H1 (cell line): ENCODE measurements around the gene CCDC82. TPM values are rescaled to one million over a fixed set of nuclear protein-coding genes. Genes with fewer than 3 reads are reported as not detected.

Source experiments
- CTCF ChIA-PET: fragments of 300-600 bp; sonication (Branson Sonifier 250); formaldehyde crosslinking; loops from one replicate; lab custom pipeline; 2021; ENCODE audit not compliant: partially characterized antibody; lab: Charles Lee
- POLR2A ChIA-PET: fragments of 300-600 bp; sonication (Branson Sonifier 250); formaldehyde crosslinking; loops from one replicate; lab custom pipeline; 2021; ENCODE audit warnings: inconsistent platforms; ENCODE audit not compliant: partially characterized antibody; lab: Charles Lee
- DNase-seq, 2 experiments: peaks; one replicate each; pipeline versions ENCODE4 v3.0.0 to v3.0.0-alpha.2; 2010 to 2022; ENCODE audit warnings: low spot score in 2 of 2, low read depth in 1 of 2, mixed read lengths in 1 of 2
- FAIRE-seq: peaks from 2 replicates; lab custom pipeline; 2011; peaks lifted over from hg19 to GRCh38; lab: Jason Lieb, UNC
- H2AFZ ChIP-seq: 2 replicates; pipeline ENCODE4 v1.8.1; 2012; ENCODE audit warnings: low read length, inconsistent platforms
- H2AK5ac ChIP-seq: 2 replicates; pipeline ENCODE4 v1.6.1; 2013; ENCODE audit warnings: low read depth, low read length
- H2BK120ac ChIP-seq: replicated peaks from 2 replicates; pipeline ENCODE3; 2013; ENCODE audit warnings: low read depth, low read length, inconsistent platforms
- H2BK12ac ChIP-seq: 2 replicates; pipeline ENCODE4 v1.6.1; 2013; ENCODE audit warnings: low read depth, low read length
- H2BK15ac ChIP-seq: 2 replicates; pipeline ENCODE4 v1.6.1; 2013; ENCODE audit warnings: low read length
- H2BK20ac ChIP-seq: 2 replicates; pipeline ENCODE4 v1.6.1; 2013; ENCODE audit warnings: low read length
- H2BK5ac ChIP-seq: 2 replicates; pipeline ENCODE4 v1.6.1; 2013; ENCODE audit warnings: low read depth, low read length
- H3K14ac ChIP-seq: 2 replicates; pipeline ENCODE4 v1.6.1; 2013; ENCODE audit warnings: inconsistent platforms; ENCODE audit not compliant: insufficient read length
- H3K18ac ChIP-seq: 2 replicates; pipeline ENCODE4 v1.6.1; 2013; ENCODE audit warnings: low read length; ENCODE audit errors: extremely low read depth
- H3K23ac ChIP-seq: 2 replicates; pipeline ENCODE4 v1.6.1; 2013; ENCODE audit warnings: inconsistent platforms; ENCODE audit not compliant: insufficient read length
- H3K23me2 ChIP-seq: 2 replicates; pipeline ENCODE4 v1.6.1; 2013; ENCODE audit warnings: low read depth, low read length
- H3K27ac ChIP-seq: 2 replicates; pipeline ENCODE4 v1.6.1; 2011; ENCODE audit warnings: low read depth, low read length, inconsistent platforms
- H3K27me3 ChIP-seq, 4 experiments: replicated peaks in 1 of 4; 1 replicate in 1 of 4; 2 replicates in 3 of 4; pipeline versions ENCODE4 v1.6.1 to v1.8.1; 2011 to 2013; ENCODE audit warnings: low read length in 3 of 4, mild to moderate bottlenecking in 3 of 4, inconsistent platforms in 2 of 4, mixed read lengths in 2 of 4, moderate library complexity in 1 of 4; ENCODE audit not compliant: control insufficient read depth in 3 of 4, insufficient read depth in 3 of 4; ENCODE audit errors: extremely low read depth in 1 of 4
- H3K36me3 ChIP-seq, 4 experiments: 2 replicates each; pipeline versions ENCODE4 v1.6.1 to v1.8.1; 2011 to 2013; ENCODE audit warnings: mild to moderate bottlenecking in 4 of 4, low read length in 3 of 4, moderate library complexity in 2 of 4, control low read depth in 1 of 4, inconsistent platforms in 1 of 4; ENCODE audit not compliant: insufficient read depth in 4 of 4, control insufficient read depth in 2 of 4
- H3K4ac ChIP-seq: replicated peaks from 2 replicates; pipeline ENCODE3; 2013; ENCODE audit warnings: low read length, low read depth, mixed read lengths, inconsistent platforms; ENCODE audit not compliant: insufficient read length
- H3K4me1 ChIP-seq, 4 experiments: replicated peaks in 1 of 4; 1 replicate in 1 of 4; 2 replicates in 3 of 4; pipeline versions ENCODE4 v1.6.1 to v1.8.1; 2011 to 2013; ENCODE audit warnings: low read length in 3 of 4, inconsistent platforms in 2 of 4, mixed read lengths in 1 of 4; ENCODE audit not compliant: insufficient read depth in 4 of 4, control insufficient read depth in 3 of 4
- H3K4me2 ChIP-seq, 2 experiments: 2 replicates each; pipeline versions ENCODE4 v1.6.1 to v1.8.1; 2011 to 2013; ENCODE audit warnings: low read depth in 2 of 2, low read length in 2 of 2, control low read depth in 1 of 2, inconsistent platforms in 1 of 2, mild to moderate bottlenecking in 1 of 2; ENCODE audit not compliant: insufficient read depth in 1 of 2
- H3K4me3 ChIP-seq, 4 experiments: fragments of 200-600, 300-600 bp in 1 of 4; sonication (generic), shearing (Covaris generic), sonication (Bioruptor Twin) in 1 of 4; 2 replicates each; pipeline versions ENCODE4 v1.5.1 to v1.8.1; 2011 to 2016; ENCODE audit warnings: low read length in 4 of 4, low read depth in 3 of 4, control low read depth in 2 of 4, inconsistent platforms in 2 of 4, mild to moderate bottlenecking in 2 of 4, mixed read lengths in 1 of 4, moderate library complexity in 1 of 4; ENCODE audit not compliant: insufficient read depth in 2 of 4; ENCODE audit errors: extremely low read depth in 1 of 4
- H3K56ac ChIP-seq: replicated peaks from 2 replicates; pipeline ENCODE3; 2013; ENCODE audit warnings: low read depth, mild to moderate bottlenecking, mixed read lengths, low read length, inconsistent platforms; ENCODE audit not compliant: insufficient read length
- H3K79me1 ChIP-seq: 2 replicates; pipeline ENCODE4 v1.6.1; 2013; ENCODE audit warnings: low read depth, low read length, control low read depth
- H3K79me2 ChIP-seq, 2 experiments: 2 replicates each; pipeline versions ENCODE4 v1.6.1 to v1.8.1; 2012 to 2013; ENCODE audit warnings: low read length in 2 of 2, mild to moderate bottlenecking in 2 of 2, inconsistent platforms in 1 of 2; ENCODE audit not compliant: insufficient read depth in 2 of 2, control insufficient read depth in 1 of 2
- H3K9ac ChIP-seq, 4 experiments: replicated peaks in 1 of 4; 1 replicate in 1 of 4; 2 replicates in 3 of 4; pipeline versions ENCODE4 v1.6.1 to v1.8.1; 2011 to 2013; ENCODE audit warnings: low read depth in 3 of 4, low read length in 3 of 4, control low read depth in 2 of 4, mild to moderate bottlenecking in 2 of 4, moderate library complexity in 2 of 4, inconsistent platforms in 1 of 4; ENCODE audit errors: extremely low read depth in 1 of 4
- H3K9me3 ChIP-seq, 2 experiments: 2 replicates each; pipeline versions ENCODE4 v1.6.1 to v1.8.1; 2012 to 2013; ENCODE audit warnings: mild to moderate bottlenecking in 2 of 2, moderate library complexity in 2 of 2, control low read depth in 1 of 2, inconsistent platforms in 1 of 2, low read depth in 1 of 2, low read length in 1 of 2, mixed read lengths in 1 of 2; ENCODE audit not compliant: insufficient read depth in 2 of 2
- H4K20me1 ChIP-seq, 2 experiments: replicated peaks in 1 of 2; 2 replicates each; pipeline versions ENCODE3 to v1.8.1; 2011 to 2013; ENCODE audit warnings: inconsistent platforms in 2 of 2, low read length in 2 of 2, mild to moderate bottlenecking in 1 of 2; ENCODE audit not compliant: insufficient read depth in 2 of 2, control insufficient read depth in 1 of 2
- H4K5ac ChIP-seq: 2 replicates; pipeline ENCODE4 v1.6.1; 2013; ENCODE audit warnings: low read length, low read depth, mixed read lengths, inconsistent platforms; ENCODE audit not compliant: insufficient read length
- H4K8ac ChIP-seq: 2 replicates; pipeline ENCODE4 v1.8.0; 2013; ENCODE audit warnings: mild to moderate bottlenecking, moderate library complexity, low read length, inconsistent platforms; ENCODE audit not compliant: insufficient read depth; ENCODE audit errors: extremely low read depth
- H4K91ac ChIP-seq: replicated peaks from 2 replicates; pipeline ENCODE3; 2013; ENCODE audit warnings: low read length, mixed read lengths, inconsistent platforms; ENCODE audit not compliant: insufficient read length
- CHD1 ChIP-seq: IDR thresholded peaks from 2 replicates; pipeline ENCODE4 v1.6.1; 2012; ENCODE audit warnings: low read depth, low read length, improper control_type of control experiment
- HDAC2 ChIP-seq, 2 experiments: fragments of 300-600 bp in 1 of 2; sonication (generic) in 1 of 2; IDR thresholded peaks; 2 replicates each; pipeline ENCODE4 v1.6.1; 2011 to 2012; ENCODE audit warnings: low read depth in 2 of 2, low read length in 2 of 2, mild to moderate bottlenecking in 2 of 2, moderate library complexity in 2 of 2, borderline replicate concordance in 1 of 2, inconsistent platforms in 1 of 2
- KDM1A ChIP-seq: fragments of 200-600, 300-600 bp; sonication (generic); IDR thresholded peaks from 2 replicates; pipeline ENCODE4 v1.7.1; 2016; ENCODE audit warnings: mild to moderate bottlenecking, low read length, borderline replicate concordance
- POU5F1 ChIP-seq: IDR thresholded peaks from 2 replicates; pipeline ENCODE4 v1.6.1; 2011; ENCODE audit warnings: low read depth, mild to moderate bottlenecking, low read length, moderate library complexity
- RBBP5 ChIP-seq: IDR thresholded peaks from 2 replicates; pipeline ENCODE4 v1.7.1; 2012; ENCODE audit warnings: low read depth, mild to moderate bottlenecking, inconsistent platforms, low read length, moderate library complexity, borderline replicate concordance
- RXRA ChIP-seq: IDR thresholded peaks from 2 replicates; pipeline ENCODE4 v1.6.1; 2011; ENCODE audit warnings: low read depth, mild to moderate bottlenecking, low read length, moderate library complexity; ENCODE audit not compliant: insufficient read depth
- SP1 ChIP-seq: IDR thresholded peaks from 2 replicates; pipeline ENCODE4 v1.6.1; 2011; ENCODE audit warnings: low read depth, low read length
- SP4 ChIP-seq: IDR thresholded peaks from 2 replicates; pipeline ENCODE4 v1.6.1; 2012; ENCODE audit warnings: low read length, inconsistent platforms
- SRF ChIP-seq: IDR thresholded peaks from 2 replicates; pipeline ENCODE4 v1.6.1; 2011; ENCODE audit warnings: mild to moderate bottlenecking, low read depth, low read length, moderate library complexity
- SUZ12 ChIP-seq: fragments of 200-600 bp; sonication (generic); IDR thresholded peaks from 2 replicates; pipeline ENCODE4 v1.6.1; 2012; ENCODE audit warnings: mild to moderate bottlenecking, inconsistent platforms, low read length, moderate library complexity, mixed read lengths
- TAF1 ChIP-seq: IDR thresholded peaks from 2 replicates; pipeline ENCODE4 v1.6.1; 2011; ENCODE audit warnings: mild to moderate bottlenecking, low read depth, low read length
- TCF12 ChIP-seq: IDR thresholded peaks from 2 replicates; pipeline ENCODE4 v1.6.1; 2011; ENCODE audit warnings: low read depth, mild to moderate bottlenecking, low read length
- WGBS, 2 experiments: shearing (Covaris generic) in 1 of 2; methylation state at CpG; one replicate each; pipeline versions ENCODE4 v1.1.6 to v1.1.7; 2013 to 2015; ENCODE audit warnings: low lambda C conversion rate in 2 of 2, mixed read lengths in 2 of 2, inconsistent platforms in 1 of 2, low coverage in 1 of 2, missing lambda C conversion rate in 1 of 2; ENCODE audit not compliant: insufficient replicate concordance in 2 of 2, insufficient coverage in 1 of 2, insufficient read length in 1 of 2; ENCODE audit errors: extremely low coverage in 1 of 2, missing lambda C conversion rate in 1 of 2; 5-methylcytosine and 5-hydroxymethylcytosine counted together
- polyA plus RNA-seq, 7 experiments: library from polyadenylated mRNA; depleted of rRNA in 3 of 7; stranded (reverse) in 5 of 7; unstranded in 2 of 7; fragments of >200 nt in 5 of 7; fragments of 200-250 nt in 2 of 7; gene quantifications; 1 replicate in 5 of 7; 2 replicates in 1 of 7; 4 replicates in 1 of 7; pipeline versions ENCODE4 v1.2.1 to v1.2.3, GENCODE V29; 2011 to 2013; ENCODE audit warnings: missing spikeins in 2 of 7, mixed read lengths in 2 of 7
- total RNA-seq: library from RNA; stranded (reverse); fragmentation: NEBNext Ultra II Directional; extraction: Animal tissue kit (Norgen Biotek cat#: 25700); gene quantifications from 2 replicates; pipeline ENCODE4 v1.2.1, GENCODE V29; 2021

The CCDC82 gene
- total and polyA plus RNA-seq, 2 of the 8 experiments (the other 6 are each of a cell fraction or from before 2014, with no cell fraction given): 6.0 to 15.2 TPM

DNA sequence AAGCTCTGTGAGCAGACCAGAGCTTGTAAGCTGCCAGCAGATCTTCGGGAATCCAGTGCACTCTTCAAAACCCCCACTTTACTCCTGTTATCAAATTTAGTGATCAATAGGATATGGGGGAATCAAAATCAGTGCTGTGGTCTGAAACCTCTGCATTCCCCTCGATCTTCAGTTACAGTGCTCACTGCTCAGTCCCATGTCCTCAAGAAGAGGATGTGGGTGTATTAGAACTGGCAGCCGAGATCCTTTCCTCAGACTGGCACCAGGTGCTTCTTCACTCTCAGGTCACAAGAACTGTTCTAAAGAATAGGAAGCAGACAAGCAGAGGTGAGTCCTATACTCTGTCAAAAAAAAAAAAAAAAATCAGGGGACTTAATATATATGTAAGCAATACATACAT is 31.4 kb downstream of the CCDC82 start:
- Histone ChIP-seq H3K27me3 (no peaks in the 10 kb centered on the region), H4K5ac (no peak overlapping the region), H3K27ac (no peak overlapping the region), H2BK20ac (no peak overlapping the region), H2AK5ac (no peak overlapping the region), H3K56ac (no peak overlapping the region), H4K91ac (no peak overlapping the region), H3K4me2 (no peak overlapping the region), H3K23me2 (no peaks in the 10 kb centered on the region), H2BK15ac (no peak overlapping the region), H3K79me1 (no peaks in the 10 kb centered on the region), H3K18ac (no peak overlapping the region), H3K4me3 (no peak overlapping the region), H3K4me1 (no peaks in the 10 kb centered on the region), H4K8ac (no peak overlapping the region), H3K23ac (no peak overlapping the region), H2BK12ac (no peak overlapping the region), H3K9me3 (no peaks in the 10 kb centered on the region), H2BK5ac (no peak overlapping the region), H4K20me1 (no peaks in the 10 kb centered on the region), H3K79me2 (no peaks in the 10 kb centered on the region), H2AFZ (no peak overlapping the region), H3K36me3 (peaks cover 0 to 8% (median 0%) of the 10 kb centered on the region in 4 experiments; a peak in 3 of 8 replicates), H3K4ac (no peak overlapping the region), H2BK120ac (no peak overlapping the region), H3K9ac (no peak overlapping the region), H3K14ac (no peak overlapping the region)
- WGBS, 2 experiments: 91% methylated on average over 3 of the region's 3 CpGs; no CpG with 5 or more reads in 1 of the 2 experiments
- FAIRE-seq: no peak
- DNase-seq: no peak
- POLR2A ChIA-PET: no interaction called here
- TF ChIP-seq KDM1A (no peak), POU5F1 (no peak), HDAC2 (IDR thresholded peaks at IDR 0.05; ENCODE audit: borderline replicate concordance in 1 of 2, low read depth in 2 of 2, low read length in 2 of 2) (no peak), SP4 (no peak), TAF1 (no peak), RBBP5 (no peak), SP1 (no peak), RXRA (no peak), SRF (no peak), CHD1 (no peak), TCF12 (no peak), SUZ12 (no peak)
- CTCF ChIA-PET: interaction anchor here (1.0 to 1.9 kb wide), 2 partner anchors 16 to 239 kb away, joined by 3 to 7 read pairs; partner anchors contain the start of gene MAML2
